PC-9 (cell line): Measurements from ENCODE around the gene TBC1D24. TPM values are rescaled to one million over a fixed set of nuclear protein-coding genes. Genes with fewer than 3 reads are reported as not detected.

Experiments used
- BruUV-seq: library from RNA; stranded (reverse); fragments of 400-500 nt; replicated peaks from 2 replicates; lab custom pipeline; 2021; lab: Mats Ljungman, UMichigan
- CTCF ChIA-PET: fragments of 300-600 bp; sonication (Branson Sonifier 250); formaldehyde crosslinking; loops from one replicate; lab custom pipeline; 2022; ENCODE audit warnings: antibody characterized with exemption; lab: Charles Lee
- POLR2A ChIA-PET: fragments of 300-600 bp; sonication (Branson Sonifier 250); formaldehyde crosslinking; loops from one replicate; lab custom pipeline; 2022; ENCODE audit warnings: antibody characterized with exemption; ENCODE audit not compliant: unreplicated experiment; lab: Charles Lee
- DNase-seq, 2 experiments: peaks; one replicate each; pipeline versions ENCODE4 v3.0.0 to v3.0.0-alpha.2; 2015 to 2022; ENCODE audit warnings: mixed read lengths in 1 of 2
- H2AFZ ChIP-seq: fragments of 200-600 bp; sonication (generic); 2 replicates; pipeline ENCODE4 v1.8.1; 2017; ENCODE audit warnings: antibody characterized with exemption
- H3F3A ChIP-seq: fragments of 200-600 bp; sonication (generic); 2 replicates; pipeline ENCODE4 v1.8.1; 2017; ENCODE audit warnings: antibody characterized with exemption, mild to moderate bottlenecking, low read depth; ENCODE audit not compliant: insufficient read depth
- H3K27ac ChIP-seq: fragments of 200-600 bp; sonication (generic); 2 replicates; pipeline ENCODE4 v1.6.1; 2016; ENCODE audit warnings: mixed run types
- H3K27me3 ChIP-seq: fragments of 200-600 bp; sonication (generic); 2 replicates; pipeline ENCODE4 v1.6.1; 2016; ENCODE audit warnings: low read depth, mixed run types; ENCODE audit not compliant: insufficient read depth
- H3K36me3 ChIP-seq: fragments of 200-600 bp; sonication (generic); 2 replicates; pipeline ENCODE4 v1.6.1; 2016; ENCODE audit warnings: low read depth, mixed run types
- H3K4me1 ChIP-seq: fragments of 200-600 bp; sonication (generic); replicated peaks from 2 replicates; pipeline ENCODE4 v1.6.1; 2016; ENCODE audit warnings: mixed run types; ENCODE audit not compliant: insufficient read depth
- H3K4me2 ChIP-seq: fragments of 200-600 bp; sonication (generic); 2 replicates; pipeline ENCODE4 v1.6.1; 2017; ENCODE audit warnings: mixed run types
- H3K4me3 ChIP-seq: fragments of 200-600 bp; sonication (generic); 2 replicates; pipeline ENCODE4 v1.6.1; 2016; ENCODE audit warnings: mixed run types
- H3K79me2 ChIP-seq: fragments of 200-600 bp; sonication (generic); 2 replicates; pipeline ENCODE4 v1.6.1; 2017; ENCODE audit warnings: low read depth, mixed run types
- H3K9me2 ChIP-seq: fragments of 200-600 bp; sonication (generic); 2 replicates; pipeline ENCODE4 v1.8.1; 2017; ENCODE audit warnings: mild to moderate bottlenecking; ENCODE audit not compliant: insufficient read depth
- H3K9me3 ChIP-seq: fragments of 200-600 bp; sonication (generic); 2 replicates; pipeline ENCODE4 v1.8.1; 2016; ENCODE audit warnings: low read depth; ENCODE audit not compliant: insufficient read depth
- H4K20me1 ChIP-seq: fragments of 200-600 bp; sonication (generic); 2 replicates; pipeline ENCODE4 v1.8.1; 2017; ENCODE audit not compliant: insufficient read depth
- EZH2 ChIP-seq: fragments of 200-600 bp; sonication (generic); IDR thresholded peaks from 2 replicates; pipeline ENCODE4 v1.8.0; 2017; ENCODE audit warnings: antibody characterized with exemption, low read depth
- intact Hi-C: fragments of 100-400 bp; cut with micrococcal nuclease; formaldehyde crosslinking; loops from one replicate; pipeline ENCODE4 v1.10.0; 2022; ENCODE audit not compliant: unreplicated experiment
- total RNA-seq: library from RNA; stranded (reverse); gene quantifications from 2 replicates; pipeline ENCODE4 v1.2.3, GENCODE V29; 2021
- TF ChIP-seq, protein P1 (sequence below): fragments of 200-600 bp; sonication (generic); conservative IDR thresholded peaks from 2 replicates; pipeline ENCODE4 v1.6.1; 2017; ENCODE audit warnings: mixed run types, antibody characterized with exemption, mild to moderate bottlenecking, moderate library complexity

The TBC1D24 gene
- total RNA-seq, 1 experiment from 2014 or later: 30.0 TPM

- peaks cover 27% of the 10 kb centered on the region for H4K20me1 ChIP-seq
- peaks cover 7% of the 10 kb centered on the region; the same call in 1 of the 2 replicates for H3F3A ChIP-seq
- H2AFZ ChIP-seq: no peak overlapping the region
- POLR2A ChIA-PET: interaction anchor here (0.6 kb wide), 1 partner anchor 70 kb away, joined by 11 read pairs; no protein-coding TSS in a partner anchor
- no peak overlapping the region for H3K4me3 ChIP-seq
- no peaks in the 10 kb centered on the region for H3K36me3 ChIP-seq
- DNase-seq: no peak
- peaks cover 22% of the 10 kb centered on the region for H3K4me1 ChIP-seq
- no peaks in the 10 kb centered on the region for H3K9me2 ChIP-seq
- no peak overlapping the region for H3K27ac ChIP-seq
- TF ChIP-seq, protein P1, sequence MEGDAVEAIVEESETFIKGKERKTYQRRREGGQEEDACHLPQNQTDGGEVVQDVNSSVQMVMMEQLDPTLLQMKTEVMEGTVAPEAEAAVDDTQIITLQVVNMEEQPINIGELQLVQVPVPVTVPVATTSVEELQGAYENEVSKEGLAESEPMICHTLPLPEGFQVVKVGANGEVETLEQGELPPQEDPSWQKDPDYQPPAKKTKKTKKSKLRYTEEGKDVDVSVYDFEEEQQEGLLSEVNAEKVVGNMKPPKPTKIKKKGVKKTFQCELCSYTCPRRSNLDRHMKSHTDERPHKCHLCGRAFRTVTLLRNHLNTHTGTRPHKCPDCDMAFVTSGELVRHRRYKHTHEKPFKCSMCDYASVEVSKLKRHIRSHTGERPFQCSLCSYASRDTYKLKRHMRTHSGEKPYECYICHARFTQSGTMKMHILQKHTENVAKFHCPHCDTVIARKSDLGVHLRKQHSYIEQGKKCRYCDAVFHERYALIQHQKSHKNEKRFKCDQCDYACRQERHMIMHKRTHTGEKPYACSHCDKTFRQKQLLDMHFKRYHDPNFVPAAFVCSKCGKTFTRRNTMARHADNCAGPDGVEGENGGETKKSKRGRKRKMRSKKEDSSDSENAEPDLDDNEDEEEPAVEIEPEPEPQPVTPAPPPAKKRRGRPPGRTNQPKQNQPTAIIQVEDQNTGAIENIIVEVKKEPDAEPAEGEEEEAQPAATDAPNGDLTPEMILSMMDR: no peak
- no peak for TF ChIP-seq EZH2
- H3K4me2 ChIP-seq: no peak overlapping the region
- intact Hi-C loops: no loop called here
- H3K9me3 ChIP-seq: no peaks in the 10 kb centered on the region
- CTCF ChIA-PET: no interaction called here
- no peaks in the 10 kb centered on the region for H3K27me3 ChIP-seq
- no TSS peak for BruUV-seq
- peaks cover 33% of the 10 kb centered on the region for H3K79me2 ChIP-seq
Measured at GRCh38 chr16:2511996-2512734, 37.2 kb downstream of the TBC1D24 start.

- no peaks in the 10 kb centered on the region for H3K9me3 ChIP-seq
- peak overlapping the region; percentile 80; the same call in 1 of the 2 replicates for H3K4me3 ChIP-seq
- no peaks in the 10 kb centered on the region for H3K9me2 ChIP-seq
- H4K20me1 ChIP-seq: peaks cover 34% of the 10 kb centered on the region
- H3K36me3 ChIP-seq: no peaks in the 10 kb centered on the region
- POLR2A ChIA-PET: interaction anchor here (0.6 kb wide), 2 partner anchors 71 to 261 kb away, joined by 3 to 11 read pairs; no protein-coding TSS in a partner anchor
- H3K4me1 ChIP-seq: peaks cover 22% of the 10 kb centered on the region
- intact Hi-C loops: no loop called here
- peaks cover 10% of the 10 kb centered on the region; the same call in 1 of the 2 replicates for H3F3A ChIP-seq
- TF ChIP-seq, protein P1: no peak
- H3K27ac ChIP-seq: no peak overlapping the region
- H2AFZ ChIP-seq: peak overlapping the region; percentile 75
- peak overlapping the region; percentile 79 for H3K4me2 ChIP-seq
- peaks cover 40% of the 10 kb centered on the region for H3K79me2 ChIP-seq
- DNase-seq: no peak
- BruUV-seq: TSS peak; percentile 81
- H3K27me3 ChIP-seq: no peaks in the 10 kb centered on the region
- CTCF ChIA-PET: interaction anchor here (0.6 kb wide), 1 partner anchor 296 kb away, joined by 5 read pairs; no protein-coding TSS in a partner anchor
Measured at GRCh38 chr16:2512735-2513404, 37.9 kb downstream of the TBC1D24 start.

DNA sequence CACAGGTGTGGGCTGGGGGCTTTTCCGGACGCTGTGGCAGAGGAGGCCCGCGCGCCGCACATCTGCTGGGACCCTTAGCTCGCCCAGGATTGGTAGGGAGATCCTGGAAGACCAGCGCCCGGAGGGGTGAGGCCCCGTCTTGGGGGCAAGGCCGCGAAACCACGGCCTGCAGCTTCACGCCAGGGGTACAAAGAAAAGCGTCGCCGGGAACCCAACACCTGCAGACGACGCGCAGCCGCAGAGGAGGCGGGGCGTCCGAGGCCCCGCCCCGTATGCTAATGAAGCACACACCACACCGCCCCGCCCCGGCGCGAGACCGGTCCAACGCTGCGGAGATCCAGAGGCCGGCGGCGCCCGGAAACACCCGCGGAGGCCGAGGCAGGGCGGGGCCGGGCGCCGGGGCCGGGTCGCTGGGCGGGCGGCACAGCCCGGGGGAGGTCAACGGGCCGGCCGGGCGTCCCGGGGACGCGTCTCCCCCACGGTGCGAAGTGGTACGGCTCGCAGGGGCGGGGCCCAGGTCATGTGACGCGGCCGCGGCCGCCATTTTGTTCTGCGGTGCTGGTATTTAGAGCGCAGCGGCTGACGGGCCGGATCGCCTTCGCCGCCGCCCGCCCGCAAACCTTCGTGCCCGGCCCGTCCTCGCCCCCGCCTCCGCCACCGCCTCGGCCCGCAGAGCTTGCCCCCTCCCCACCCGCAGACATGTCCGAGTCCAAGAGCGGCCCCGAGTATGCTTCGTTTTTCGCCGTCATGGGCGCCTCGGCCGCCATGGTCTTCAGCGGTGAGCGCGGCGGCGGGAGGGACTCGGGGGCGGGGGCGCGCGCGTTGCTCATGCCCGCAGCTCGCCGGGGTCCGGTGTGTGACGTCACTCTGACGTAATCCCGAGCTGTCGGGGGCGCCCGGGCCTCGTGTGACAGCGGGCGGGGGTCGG lies 38.7 kb downstream of the TBC1D24 start, which contains the start of gene ATP6V0C:
TSS of gene ATP6V0C (plus strand) at position 548 of the 928 bp plus-strand sequence. CDS start at position 700, 152 bp downstream.
- Histone ChIP-seq H3K4me1 (peaks cover 22% of the 10 kb centered on the region), H3K4me3 (peak within 1 kb of the TSS; percentile 80)
- no TSS peak for BruUV-seq

More for the DNA sequence above, 38.7 kb downstream of the TBC1D24 start, which contains the start of gene ATP6V0C:
- peaks cover 42% of the 10 kb centered on the region for H4K20me1 ChIP-seq
- H2AFZ ChIP-seq: peak within 1 kb of the TSS; percentile 75
- peak within 1 kb of the TSS; percentile 100 for H3K4me2 ChIP-seq
- no peaks in the 10 kb centered on the region for H3K9me2 ChIP-seq
- H3K27me3 ChIP-seq: no peaks in the 10 kb centered on the region
- peak; percentile 76 to 96 for DNase-seq
- intact Hi-C loops: no loop called here
- peaks cover 48% of the 10 kb centered on the region for H3K79me2 ChIP-seq
- H3F3A ChIP-seq: peaks cover 15% of the 10 kb centered on the region; the same call in 1 of the 2 replicates
- TF ChIP-seq EZH2: no peak
- TF ChIP-seq, protein P1: no peak
- peak within 1 kb of the TSS; percentile 86 for H3K27ac ChIP-seq
- ChIA-PET POLR2A (interaction anchor here (0.6 kb wide), 1 partner anchor 261 kb away, joined by 3 read pairs; no protein-coding TSS in a partner anchor), CTCF (no interaction called here)
- H3K36me3 ChIP-seq: no peaks in the 10 kb centered on the region
- no peaks in the 10 kb centered on the region for H3K9me3 ChIP-seq
